ENCODE data around the gene FAM13A. TPM values are rescaled to one million over a fixed set of nuclear protein-coding genes. Genes with fewer than 3 reads are reported as not detected.

The FAM13A gene
- total and polyA plus RNA-seq, 10 of the 15 experiments (the other 5 are each of a cell fraction or from before 2014, with no cell fraction given): 0.05 to 1.8 (median 0.27) TPM; not detected in 1

GRCh38 chr4:88807499-88807898 lies 249.5 kb downstream of the FAM13A start:
- ATAC-seq (no peak), FAIRE-seq (no peak), DNase-seq (ENCODE audit: low read depth, low spot score) (no peak)
- ChIA-PET CTCF (interaction anchor here (0.6 to 4.4 kb wide), 4 partner anchors 10 to 268 kb away, joined by 3 to 23 read pairs (median 5); no protein-coding TSS in a partner anchor), POLR2A (interaction anchor here (0.8 kb wide), 1 partner anchor 214 kb away, joined by 4 read pairs; no protein-coding TSS in a partner anchor), SMC1A (ENCODE audit: uncharacterized antibody, unreplicated experiment) (interaction anchor here (1.9 to 6.1 kb wide), 2 partner anchors 9 to 216 kb away, joined by 11 to 27 read pairs; no protein-coding TSS in a partner anchor), RAD21 (ENCODE audit: unreplicated experiment) (interaction anchor here (0.6 to 1.4 kb wide), 3 partner anchors 9 to 107 kb away, joined by 3 read pairs; no protein-coding TSS in a partner anchor)
- in situ Hi-C loops (cut with MboI): no loop called here
- no TSS peak for BruUV-seq (replicated peaks)
- Histone ChIP-seq H3K4me2 (ENCODE audit: control insufficient read depth, insufficient read depth) (no peak overlapping the region), H3K36me3 (ENCODE audit: control insufficient read depth in 2 of 2, insufficient read depth in 2 of 2, low read length in 1 of 2) (no peaks in the 10 kb centered on the region), H3K4me1 (ENCODE audit: control insufficient read depth, insufficient read depth, low read length) (no peaks in the 10 kb centered on the region), H3K79me2 (ENCODE audit: control insufficient read depth, insufficient read depth, low read length) (no peaks in the 10 kb centered on the region), H3K9me3 (replicated peaks; ENCODE audit: control insufficient read depth, insufficient read depth, low read length) (no peaks in the 10 kb centered on the region), H3K27me3 (replicated peaks in 1 of 2; ENCODE audit: control insufficient read depth in 2 of 2, insufficient read depth in 2 of 2, low read length in 1 of 2) (no peaks in the 10 kb centered on the region; a peak in 1 of 4 replicates), H4K20me1 (ENCODE audit: control insufficient read depth, insufficient read depth) (no peaks in the 10 kb centered on the region), H3K27ac (ENCODE audit: control insufficient read depth, insufficient read depth) (no peak overlapping the region), H2AFZ (ENCODE audit: control insufficient read depth, low read depth, low read length) (no peak overlapping the region), H3K4me3 (no peak overlapping the region), H3K9ac (ENCODE audit: control insufficient read depth, insufficient read depth, low read length) (no peak overlapping the region)
- 23% methylated on average over 4 of the region's 4 CpGs for WGBS (ENCODE audit: insufficient coverage, insufficient replicate concordance, low lambda C conversion rate, missing lambda C conversion rate)
- intact Hi-C loops (cut with micrococcal nuclease; ENCODE audit: unreplicated experiment): no loop called here
- TF ChIP-seq ATF3 (IDR thresholded peaks at IDR 0.05; ENCODE audit: borderline replicate concordance, extremely low read depth, low read depth, low read length): no peak
- TF ChIP-seq SIN3A (IDR thresholded peaks at IDR 0.05; ENCODE audit: low read depth, low read length): no peak
- no peak for TF ChIP-seq PAX8 (IDR thresholded peaks at IDR 0.05)
- TF ChIP-seq DPF2 (IDR thresholded peaks at IDR 0.05): no peak
- TF ChIP-seq RCOR1 (conservative IDR thresholded peaks at IDR 0.05; ENCODE audit: low read depth, low read length): no peak
- TF ChIP-seq SP1 (IDR thresholded peaks at IDR 0.05; ENCODE audit: low read depth, low read length): no peak
- no peak for TF ChIP-seq TCF3 (IDR thresholded peaks at IDR 0.05; ENCODE audit: borderline replicate concordance, insufficient read depth, low read depth, low read length)
- TF ChIP-seq SREBF2 (IDR thresholded peaks at IDR 0.05; ENCODE audit: low read length): no peak
- no peak for TF ChIP-seq FOXM1 (IDR thresholded peaks at IDR 0.05; ENCODE audit: low read depth, low read length)
- no peak for TF ChIP-seq MYC (IDR thresholded peaks at IDR 0.05; ENCODE audit: insufficient read depth, insufficient read length, insufficient replicate concordance, low read length, severe bottlenecking)
- TF ChIP-seq, protein P1, sequence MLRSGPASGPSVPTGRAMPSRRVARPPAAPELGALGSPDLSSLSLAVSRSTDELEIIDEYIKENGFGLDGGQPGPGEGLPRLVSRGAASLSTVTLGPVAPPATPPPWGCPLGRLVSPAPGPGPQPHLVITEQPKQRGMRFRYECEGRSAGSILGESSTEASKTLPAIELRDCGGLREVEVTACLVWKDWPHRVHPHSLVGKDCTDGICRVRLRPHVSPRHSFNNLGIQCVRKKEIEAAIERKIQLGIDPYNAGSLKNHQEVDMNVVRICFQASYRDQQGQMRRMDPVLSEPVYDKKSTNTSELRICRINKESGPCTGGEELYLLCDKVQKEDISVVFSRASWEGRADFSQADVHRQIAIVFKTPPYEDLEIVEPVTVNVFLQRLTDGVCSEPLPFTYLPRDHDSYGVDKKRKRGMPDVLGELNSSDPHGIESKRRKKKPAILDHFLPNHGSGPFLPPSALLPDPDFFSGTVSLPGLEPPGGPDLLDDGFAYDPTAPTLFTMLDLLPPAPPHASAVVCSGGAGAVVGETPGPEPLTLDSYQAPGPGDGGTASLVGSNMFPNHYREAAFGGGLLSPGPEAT (IDR thresholded peaks at IDR 0.05; ENCODE audit: low read depth): no peak
- no peak for TF ChIP-seq TCF12 (IDR thresholded peaks at IDR 0.05; ENCODE audit: low read depth, low read length)
- no peak for TF ChIP-seq SMC3 (IDR thresholded peaks at IDR 0.05; ENCODE audit: borderline replicate concordance, low read length)
- no peak for TF ChIP-seq ZBED1 (IDR thresholded peaks at IDR 0.05; ENCODE audit: borderline replicate concordance)

All from GM12878 (cell line).